GM06990 (cell line): Measurements from ENCODE around the gene ELOVL6.

Experiments
- DNase-seq: peaks from one replicate; pipeline ENCODE4 v3.0.0-alpha.2; 2011; ENCODE audit not compliant: insufficient read length; ENCODE audit errors: extremely low read depth
- H3K27me3 ChIP-seq: replicated peaks from 2 replicates; pipeline ENCODE4 v1.6.0; 2011; ENCODE audit warnings: low read length; ENCODE audit not compliant: control insufficient read depth, insufficient read depth
- H3K36me3 ChIP-seq: 2 replicates; pipeline ENCODE4 v1.5.1; 2011; ENCODE audit warnings: low read length; ENCODE audit not compliant: control insufficient read depth, insufficient read depth
- H3K4me3 ChIP-seq: replicated peaks from 2 replicates; pipeline ENCODE4 v1.5.1; 2011; ENCODE audit warnings: low read depth, mild to moderate bottlenecking, control low read depth, low read length
- CTCF ChIP-seq: IDR thresholded peaks from 2 replicates; pipeline ENCODE4 v1.5.1; 2011; ENCODE audit warnings: low read length, control low read depth, mild to moderate bottlenecking, inconsistent platforms; ENCODE audit not compliant: insufficient read depth, poor library complexity, severe bottlenecking

ELOVL6 gene

GRCh38 chr4:110104661-110105060, 93.8 kb downstream of the ELOVL6 start:
- no peak for DNase-seq
- no peak overlapping the region for H3K4me3 ChIP-seq
- no peaks in the 10 kb centered on the region for H3K36me3 ChIP-seq
- TF ChIP-seq CTCF = no peak
- no peaks in the 10 kb centered on the region for H3K27me3 ChIP-seq

DNA sequence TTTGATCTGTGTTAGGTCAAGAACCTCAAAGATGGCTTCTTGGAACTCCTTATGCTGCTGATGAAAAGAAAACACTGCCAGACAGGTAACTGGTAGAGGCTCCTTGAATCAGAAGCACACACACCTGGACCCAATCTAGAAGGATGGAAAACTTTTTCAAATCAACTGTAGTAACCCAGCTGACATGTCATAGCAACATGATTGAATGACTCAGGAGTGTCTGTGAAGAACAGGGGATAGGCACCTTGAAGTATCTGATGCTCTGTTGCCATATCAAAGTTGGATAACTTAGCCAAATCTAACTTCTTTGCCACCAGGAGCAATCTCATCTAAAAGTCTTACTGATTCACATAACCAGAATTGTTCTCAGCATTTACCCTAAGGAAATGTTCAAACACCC, 98.8 kb downstream of the ELOVL6 start:
- H3K27me3 ChIP-seq = no peaks in the 10 kb centered on the region
- no peaks in the 10 kb centered on the region for H3K36me3 ChIP-seq
- DNase-seq = no peak
- H3K4me3 ChIP-seq = no peak overlapping the region
- TF ChIP-seq CTCF = no peak

DNA sequence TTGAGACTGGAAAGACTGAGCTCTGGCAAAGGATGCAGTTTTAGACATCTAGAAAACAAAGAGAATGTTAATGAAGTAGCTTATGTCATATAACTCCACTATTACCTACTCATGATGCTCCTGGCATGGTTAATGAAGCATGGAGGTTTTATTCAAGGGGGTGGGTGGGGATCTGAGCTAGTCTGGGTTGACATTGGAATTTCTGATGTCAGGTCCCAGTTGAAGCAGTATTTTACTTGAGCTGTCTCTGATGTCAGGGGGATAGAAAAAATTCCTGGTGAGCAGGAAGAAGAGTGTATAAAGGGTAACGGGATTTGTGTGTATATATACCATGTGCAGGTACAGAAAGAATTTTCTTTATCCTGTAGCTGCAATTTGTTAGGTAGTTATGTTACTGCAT, 102.0 kb downstream of the ELOVL6 start:
- no peak for TF ChIP-seq CTCF
- H3K4me3 ChIP-seq = no peak overlapping the region
- H3K36me3 ChIP-seq = no peaks in the 10 kb centered on the region
- no peaks in the 10 kb centered on the region for H3K27me3 ChIP-seq
- no peak for DNase-seq

GRCh38 chr4:110092646-110093045, 105.8 kb downstream of the ELOVL6 start:
- H3K27me3 ChIP-seq = no peaks in the 10 kb centered on the region
- no peak overlapping the region for H3K4me3 ChIP-seq
- no peaks in the 10 kb centered on the region for H3K36me3 ChIP-seq
- TF ChIP-seq CTCF = no peak
- no peak for DNase-seq

- no peak for TF ChIP-seq CTCF
- DNase-seq = no peak
- no peaks in the 10 kb centered on the region for H3K27me3 ChIP-seq
- no peak overlapping the region for H3K4me3 ChIP-seq
- no peaks in the 10 kb centered on the region for H3K36me3 ChIP-seq
Measured at GRCh38 chr4:110091434-110092140, 106.8 kb downstream of the ELOVL6 start.

DNA sequence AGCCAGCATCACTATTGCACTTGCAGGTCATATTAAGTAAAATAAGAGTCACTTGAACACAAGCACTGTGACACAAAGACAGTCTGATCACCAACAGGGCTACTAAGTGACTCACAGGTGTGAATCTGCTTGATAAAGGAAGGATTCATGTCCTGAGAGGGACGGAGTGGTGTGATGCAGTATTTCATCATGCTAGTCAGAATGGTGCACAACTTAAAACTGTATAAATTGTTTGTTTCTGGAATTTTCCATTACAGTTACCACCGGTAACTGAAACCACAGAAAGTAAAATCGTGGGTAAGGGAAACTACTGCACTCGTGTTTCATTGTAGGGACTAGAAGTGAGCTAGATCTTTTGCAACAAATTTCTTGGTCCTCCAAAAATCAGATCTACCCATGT, 109.7 kb downstream of the ELOVL6 start:
- DNase-seq = peak; percentile 20

More for the DNA sequence above, 109.7 kb downstream of the ELOVL6 start:
- Histone ChIP-seq H3K36me3 (no peaks in the 10 kb centered on the region), H3K27me3 (no peaks in the 10 kb centered on the region), H3K4me3 (no peak overlapping the region)
- no peak for TF ChIP-seq CTCF
